RWPE2 (cell line): ENCODE measurements around the gene RGS7.

Source experiments
- ATAC-seq: fragments of 200-7000 bp; cut with Tn5 transposase; 3 replicates; pipeline ENCODE4 v1.9.1; 2021; ENCODE audit warnings: low read depth
- DNase-seq: peaks from one replicate; pipeline ENCODE4 v3.0.0-alpha.2; 2020; ENCODE audit warnings: low spot score
- H3K27ac ChIP-seq: fragments of 450-650 bp; 2 replicates; pipeline ENCODE4 v1.5.1; 2017; ENCODE audit warnings: mild to moderate bottlenecking; ENCODE audit not compliant: poor library complexity, severe bottlenecking
- H3K27me3 ChIP-seq: fragments of 250-450 bp; sonication (Bioruptor Pico); 2 replicates; pipeline ENCODE4 v1.5.1; 2021; ENCODE audit warnings: mild to moderate bottlenecking, moderate library complexity; ENCODE audit not compliant: insufficient read depth, poor library complexity, severe bottlenecking
- H3K36me3 ChIP-seq: fragments of 250-450 bp; sonication (Bioruptor Pico); 2 replicates; pipeline ENCODE4 v1.5.1; 2020; ENCODE audit warnings: low read depth, mild to moderate bottlenecking, moderate library complexity
- H3K4me1 ChIP-seq: fragments of 250-450 bp; sonication (Bioruptor Pico); 2 replicates; pipeline ENCODE4 v1.5.1; 2021; ENCODE audit warnings: mild to moderate bottlenecking, moderate library complexity; ENCODE audit not compliant: insufficient read depth, poor library complexity, severe bottlenecking
- H3K4me3 ChIP-seq: fragments of 250-450 bp; sonication (Bioruptor Pico); 2 replicates; pipeline ENCODE4 v1.5.1; 2021; ENCODE audit warnings: mild to moderate bottlenecking, moderate library complexity; ENCODE audit not compliant: severe bottlenecking
- H3K9me3 ChIP-seq: fragments of 250-450 bp; sonication (Bioruptor Pico); 2 replicates; pipeline ENCODE4 v1.5.1; 2021; ENCODE audit warnings: mild to moderate bottlenecking, moderate library complexity; ENCODE audit not compliant: severe bottlenecking
- CTCF ChIP-seq: fragments of 450-650 bp; IDR thresholded peaks from one replicate; pipeline ENCODE4 v1.5.1; 2017; ENCODE audit warnings: mild to moderate bottlenecking, moderate library complexity; ENCODE audit not compliant: poor library complexity, severe bottlenecking

Gene RGS7

GRCh38 chr1:241125286-241125685 lies 231.7 kb downstream of the RGS7 start:
- no peak for ATAC-seq
- no peaks in the 10 kb centered on the region for H3K9me3 ChIP-seq
- H3K27me3 ChIP-seq: no peaks in the 10 kb centered on the region
- H3K36me3 ChIP-seq: no peaks in the 10 kb centered on the region
- no peak for DNase-seq
- H3K27ac ChIP-seq: no peak overlapping the region
- H3K4me1 ChIP-seq: no peaks in the 10 kb centered on the region
- H3K4me3 ChIP-seq: no peak overlapping the region
- TF ChIP-seq CTCF: no peak

GRCh38 chr1:241118049-241118448 lies 239.0 kb downstream of the RGS7 start:
- Histone ChIP-seq H3K9me3 (no peaks in the 10 kb centered on the region), H3K4me3 (no peak overlapping the region), H3K4me1 (no peaks in the 10 kb centered on the region), H3K27me3 (no peaks in the 10 kb centered on the region), H3K27ac (no peak overlapping the region), H3K36me3 (no peaks in the 10 kb centered on the region)
- DNase-seq: no peak
- no peak for TF ChIP-seq CTCF
- ATAC-seq: no peak

- H3K9me3 ChIP-seq: no peaks in the 10 kb centered on the region
- H3K4me1 ChIP-seq: no peaks in the 10 kb centered on the region
- no peak overlapping the region for H3K27ac ChIP-seq
- no peak for DNase-seq
- H3K4me3 ChIP-seq: no peak overlapping the region
- no peak for TF ChIP-seq CTCF
- H3K27me3 ChIP-seq: no peaks in the 10 kb centered on the region
- ATAC-seq: no peak
- H3K36me3 ChIP-seq: no peaks in the 10 kb centered on the region
These were observed 241.2 kb downstream of the RGS7 start for GRCh38 chr1:241115784-241116183.

GRCh38 chr1:241114699-241115233 lies 242.2 kb downstream of the RGS7 start:
- no peak overlapping the region for H3K4me3 ChIP-seq
- DNase-seq (no peak), ATAC-seq (no peak)
- H3K4me1 ChIP-seq: no peaks in the 10 kb centered on the region
- H3K27me3 ChIP-seq: no peaks in the 10 kb centered on the region
- no peaks in the 10 kb centered on the region for H3K36me3 ChIP-seq
- H3K27ac ChIP-seq: no peak overlapping the region
- no peaks in the 10 kb centered on the region for H3K9me3 ChIP-seq
- TF ChIP-seq CTCF: no peak

- ATAC-seq (no peak), DNase-seq (no peak)
- Histone ChIP-seq H3K9me3 (no peaks in the 10 kb centered on the region), H3K4me3 (no peak overlapping the region), H3K36me3 (no peaks in the 10 kb centered on the region), H3K27ac (no peak overlapping the region), H3K4me1 (no peaks in the 10 kb centered on the region), H3K27me3 (no peaks in the 10 kb centered on the region)
- TF ChIP-seq CTCF: no peak
These were observed 243.4 kb downstream of the RGS7 start for GRCh38 chr1:241113557-241113956.
